ENCODE measurements around the gene MIEN1.
"Not testable (repeated sequence)": the region's sequence is repeated elsewhere in the genome, so short reads cannot be mapped to it uniquely, and the experiment has no call there.

The MIEN1 gene

DNA sequence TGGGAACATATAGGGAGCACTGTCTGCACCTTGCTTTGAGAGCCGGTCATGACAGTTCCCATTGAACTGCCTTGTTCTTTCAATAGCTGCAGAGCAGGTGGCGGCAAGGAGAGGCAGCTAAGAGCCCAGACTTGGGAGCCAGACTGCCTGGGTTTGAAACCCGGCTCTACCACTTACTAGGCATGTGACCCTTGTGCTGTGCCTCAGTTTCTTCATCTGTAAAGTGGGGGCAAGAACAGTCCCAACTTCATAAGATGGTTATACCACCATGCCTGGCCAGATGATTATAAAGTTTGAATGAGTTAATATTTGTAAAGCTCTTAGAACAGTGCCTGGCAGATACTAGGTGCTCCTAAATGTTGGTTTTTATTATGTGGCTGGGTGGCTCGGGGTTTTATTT lies 16.1 kb downstream of the MIEN1 start:
- Histone ChIP-seq H3K27me3 (ENCODE audit: low read depth, low read length) (no peaks in the 10 kb centered on the region), H3K9me3 (ENCODE audit: insufficient read depth, low read length) (no peaks in the 10 kb centered on the region), H3K79me2 (ENCODE audit: low read length) (no peaks in the 10 kb centered on the region), H2AFZ (ENCODE audit: low read depth, low read length) (no peak overlapping the region), H3K36me3 (replicated peaks; ENCODE audit: low read depth, low read length) (no peaks in the 10 kb centered on the region), H3K9ac (ENCODE audit: low read length) (no peak overlapping the region), H3K4me3 (ENCODE audit: low read length) (no peak overlapping the region), H3K4me1 (ENCODE audit: low read length) (peaks cover 16% of the 10 kb centered on the region), H3K27ac (ENCODE audit: low read length) (no peak overlapping the region), H3K4me2 (ENCODE audit: low read length) (no peak overlapping the region), H4K20me1 (ENCODE audit: insufficient read depth, low read length) (no peaks in the 10 kb centered on the region)
- TF ChIP-seq EZH2phosphoT487 (IDR thresholded peaks at IDR 0.05; ENCODE audit: low read depth) (no peak), CTCF (IDR thresholded peaks at IDR 0.05; ENCODE audit: low read depth, low read length) (no peak)

GRCh38 chr17:39711851-39712250 lies 18.5 kb downstream of the MIEN1 start:
- no peaks in the 10 kb centered on the region for H3K27me3 ChIP-seq (ENCODE audit: low read depth, low read length)
- H3K4me1 ChIP-seq (ENCODE audit: low read length): peaks cover 15% of the 10 kb centered on the region

GRCh38 chr17:39711071-39711470 lies 19.3 kb downstream of the MIEN1 start:
- not testable (repeated sequence) for H3K9ac ChIP-seq (ENCODE audit: low read length); H3K4me2 ChIP-seq (ENCODE audit: low read length); H3K79me2 ChIP-seq (ENCODE audit: low read length); H3K27ac ChIP-seq (ENCODE audit: low read length); H4K20me1 ChIP-seq (ENCODE audit: insufficient read depth, low read length); H2AFZ ChIP-seq (ENCODE audit: low read depth, low read length); H3K9me3 ChIP-seq (ENCODE audit: insufficient read depth, low read length); H3K27me3 ChIP-seq (ENCODE audit: low read depth, low read length); H3K4me3 ChIP-seq (ENCODE audit: low read length); H3K36me3 ChIP-seq (replicated peaks; ENCODE audit: low read depth, low read length); H3K4me1 ChIP-seq (ENCODE audit: low read length)

More at GRCh38 chr17:39711851-39712250, 18.5 kb downstream of the MIEN1 start:
- Histone ChIP-seq H2AFZ (ENCODE audit: low read depth, low read length) (no peak overlapping the region), H3K9me3 (ENCODE audit: insufficient read depth, low read length) (no peaks in the 10 kb centered on the region), H4K20me1 (ENCODE audit: insufficient read depth, low read length) (no peaks in the 10 kb centered on the region), H3K9ac (ENCODE audit: low read length) (no peak overlapping the region), H3K4me3 (ENCODE audit: low read length) (no peak overlapping the region), H3K27ac (ENCODE audit: low read length) (no peak overlapping the region), H3K36me3 (replicated peaks; ENCODE audit: low read depth, low read length) (no peaks in the 10 kb centered on the region), H3K4me2 (ENCODE audit: low read length) (no peak overlapping the region), H3K79me2 (ENCODE audit: low read length) (no peaks in the 10 kb centered on the region)
- no peak for TF ChIP-seq CTCF (IDR thresholded peaks at IDR 0.05; ENCODE audit: low read depth, low read length)
- TF ChIP-seq EZH2phosphoT487 (IDR thresholded peaks at IDR 0.05; ENCODE audit: low read depth): no peak

- Histone ChIP-seq H3K79me2 (ENCODE audit: low read length) (no peaks in the 10 kb centered on the region), H3K27me3 (ENCODE audit: low read depth, low read length) (no peaks in the 10 kb centered on the region), H3K27ac (ENCODE audit: low read length) (no peak overlapping the region), H4K20me1 (ENCODE audit: insufficient read depth, low read length) (no peaks in the 10 kb centered on the region), H3K36me3 (replicated peaks; ENCODE audit: low read depth, low read length) (no peaks in the 10 kb centered on the region), H3K9ac (ENCODE audit: low read length) (no peak overlapping the region), H2AFZ (ENCODE audit: low read depth, low read length) (no peak overlapping the region), H3K4me1 (ENCODE audit: low read length) (no peaks in the 10 kb centered on the region), H3K9me3 (ENCODE audit: insufficient read depth, low read length) (no peaks in the 10 kb centered on the region), H3K4me3 (ENCODE audit: low read length) (no peak overlapping the region), H3K4me2 (ENCODE audit: low read length) (no peak overlapping the region)
- no peak for TF ChIP-seq CTCF (IDR thresholded peaks at IDR 0.05; ENCODE audit: low read depth, low read length)
- TF ChIP-seq EZH2phosphoT487 (IDR thresholded peaks at IDR 0.05; ENCODE audit: low read depth): no peak
Observed at GRCh38 chr17:39709998-39710964, 20.1 kb downstream of the MIEN1 start.

Measured in OCI-LY3 (cell line).